ENCODE data around the gene FNBP1. TPM values are rescaled to one million over a fixed set of nuclear protein-coding genes. Genes with fewer than 3 reads are reported as not detected.

Gene FNBP1
- total and polyA plus RNA-seq, 2 of the 13 experiments (the other 11 are each of a cell fraction or from before 2014, with no cell fraction given): 5.4 to 19.5 TPM

GRCh38 chr9:129968690-129969485 lies 74.1 kb downstream of the FNBP1 start:
- no peak for FAIRE-seq
- ATAC-seq: no peak
- TF ChIP-seq ERF (CRISPR knock-in tag; IDR thresholded peaks at IDR 0.05) (no peak), PAWR (CRISPR knock-in tag; IDR thresholded peaks at IDR 0.05; ENCODE audit: borderline replicate concordance) (no peak)
- intact Hi-C loops (cut with micrococcal nuclease; ENCODE audit: unreplicated experiment): no loop called here
- H3K9ac ChIP-seq (ENCODE audit: insufficient read depth, low read depth, low read length): no peak overlapping the region
- in situ Hi-C loops (cut with HindIII; ENCODE audit: extremely low pct_ligation_motif_present, low pct_unique_long_range_greater_than_20kb): no loop called here
- no peak overlapping the region for H3K4me2 ChIP-seq (ENCODE audit: low read depth, low read length)
- no TSS peak for BruUV-seq (replicated peaks)
- DNase-seq (ENCODE audit: low spot score): no peak
- H3K27ac ChIP-seq (ENCODE audit: extremely low read length, insufficient read depth, low read length): no peak overlapping the region
- peaks cover 1 to 6% of the 10 kb centered on the region in 2 experiments; a peak in 4 of 5 replicates for H3K36me3 ChIP-seq (replicated peaks in 1 of 2; ENCODE audit: control insufficient read depth in 1 of 2, insufficient read depth in 2 of 2, low read length in 2 of 2)
- 96% methylated on average over 4 of the region's 4 CpGs for WGBS (ENCODE audit: low lambda C conversion rate)
- no peaks in the 10 kb centered on the region for H3K9me3 ChIP-seq (ENCODE audit: low read length)
- CTCF ChIA-PET (ENCODE audit: low intra/inter-chr PET ratio, low total read pairs): no interaction called here
- no peaks in the 10 kb centered on the region for H3K79me2 ChIP-seq (ENCODE audit: insufficient read depth, low read length)
- H3K27me3 ChIP-seq (ENCODE audit: control insufficient read depth in 1 of 2, insufficient read depth in 2 of 2, low read length in 2 of 2): no peaks in the 10 kb centered on the region
- POLR2A ChIA-PET: no interaction called here
- H4K20me1 ChIP-seq (ENCODE audit: insufficient read depth, low read length): no peaks in the 10 kb centered on the region
- H2AFZ ChIP-seq (ENCODE audit: low read length): no peak overlapping the region
- H3K4me3 ChIP-seq (replicated peaks in 1 of 3; ENCODE audit: insufficient read depth in 1 of 3, low read depth in 2 of 3, low read length in 3 of 3): no peak overlapping the region
- H3K4me1 ChIP-seq (ENCODE audit: insufficient read depth, low read length): peaks cover 6% of the 10 kb centered on the region

- H3K4me2 ChIP-seq (ENCODE audit: low read depth, low read length): no peak overlapping the region
- H3K36me3 ChIP-seq (replicated peaks in 1 of 2; ENCODE audit: control insufficient read depth in 1 of 2, insufficient read depth in 2 of 2, low read length in 2 of 2): peaks cover 0 to 3% of the 10 kb centered on the region in 2 experiments; a peak in 1 of 5 replicates
- H2AFZ ChIP-seq (ENCODE audit: low read length): no peak overlapping the region
- POLR2A ChIA-PET: interaction anchor here (0.7 kb wide), 1 partner anchor 298 kb away, joined by 3 read pairs; no protein-coding TSS in a partner anchor
- H3K4me3 ChIP-seq (replicated peaks in 1 of 3; ENCODE audit: insufficient read depth in 1 of 3, low read depth in 2 of 3, low read length in 3 of 3): no peak overlapping the region
- peaks cover 6% of the 10 kb centered on the region for H3K4me1 ChIP-seq (ENCODE audit: insufficient read depth, low read length)
- CTCF ChIA-PET (ENCODE audit: low intra/inter-chr PET ratio, low total read pairs): no interaction called here
- FAIRE-seq (no peak), ATAC-seq (no peak), DNase-seq (ENCODE audit: low spot score) (no peak)
- no peaks in the 10 kb centered on the region for H4K20me1 ChIP-seq (ENCODE audit: insufficient read depth, low read length)
- no peaks in the 10 kb centered on the region for H3K27me3 ChIP-seq (ENCODE audit: control insufficient read depth in 1 of 2, insufficient read depth in 2 of 2, low read length in 2 of 2)
- H3K9me3 ChIP-seq (ENCODE audit: low read length): no peaks in the 10 kb centered on the region
- H3K27ac ChIP-seq (ENCODE audit: extremely low read length, insufficient read depth, low read length): no peak overlapping the region
- H3K9ac ChIP-seq (ENCODE audit: insufficient read depth, low read depth, low read length): no peak overlapping the region
- in situ Hi-C loops (cut with HindIII; ENCODE audit: extremely low pct_ligation_motif_present, low pct_unique_long_range_greater_than_20kb) (no loop called here), intact Hi-C loops (cut with micrococcal nuclease; ENCODE audit: unreplicated experiment) (no loop called here)
- BruUV-seq (replicated peaks): no TSS peak
- WGBS (ENCODE audit: low lambda C conversion rate): 94% methylated on average over 21 of the region's 21 CpGs
- no peak for TF ChIP-seq ZNF839 (CRISPR knock-in tag; IDR thresholded peaks at IDR 0.05; ENCODE audit: borderline replicate concordance)
- TF ChIP-seq SNAPC2 (CRISPR knock-in tag; IDR thresholded peaks at IDR 0.05): no peak
- H3K79me2 ChIP-seq (ENCODE audit: insufficient read depth, low read length): no peaks in the 10 kb centered on the region
Observed at GRCh38 chr9:129964901-129965734, 77.9 kb downstream of the FNBP1 start.
